Nephron progenitor cell (in vitro differentiated cells): ENCODE data around the gene ZSCAN10.
A peak's percentile ranks its signal among the peaks of the same experiment; 100 is the strongest.

ENCODE experiments used
- DNase-seq: peaks from one replicate; pipeline ENCODE4 v3.0.0; 2021
- H3K27ac Mint-ChIP-seq: 2 replicates; pipeline ENCODE4 v1.8.0; 2021; ENCODE audit warnings: mild to moderate bottlenecking, moderate library complexity, mixed read lengths
- H3K27me3 Mint-ChIP-seq: 2 replicates; pipeline ENCODE4 v1.8.0; 2021; ENCODE audit warnings: mild to moderate bottlenecking, low read depth, mixed read lengths; ENCODE audit not compliant: poor library complexity
- H3K36me3 Mint-ChIP-seq: 2 replicates; pipeline ENCODE4 v1.8.0; 2021; ENCODE audit warnings: low read depth, mixed read lengths
- H3K4me1 Mint-ChIP-seq: 2 replicates; pipeline ENCODE4 v1.8.0; 2021; ENCODE audit warnings: mixed read lengths
- H3K4me3 Mint-ChIP-seq: 2 replicates; pipeline ENCODE4 v1.8.0; 2021; ENCODE audit warnings: mild to moderate bottlenecking, moderate library complexity, mixed read lengths
- H3K9me3 Mint-ChIP-seq: 2 replicates; pipeline ENCODE4 v1.8.0; 2021; ENCODE audit warnings: mild to moderate bottlenecking, moderate library complexity, mixed read lengths
- CTCF ChIP-seq: fragments of 200-600 bp; sonication (generic); IDR thresholded peaks from 2 replicates; pipeline ENCODE4 v1.5.0; 2021; ENCODE audit warnings: antibody characterized with exemption

The ZSCAN10 gene

DNA sequence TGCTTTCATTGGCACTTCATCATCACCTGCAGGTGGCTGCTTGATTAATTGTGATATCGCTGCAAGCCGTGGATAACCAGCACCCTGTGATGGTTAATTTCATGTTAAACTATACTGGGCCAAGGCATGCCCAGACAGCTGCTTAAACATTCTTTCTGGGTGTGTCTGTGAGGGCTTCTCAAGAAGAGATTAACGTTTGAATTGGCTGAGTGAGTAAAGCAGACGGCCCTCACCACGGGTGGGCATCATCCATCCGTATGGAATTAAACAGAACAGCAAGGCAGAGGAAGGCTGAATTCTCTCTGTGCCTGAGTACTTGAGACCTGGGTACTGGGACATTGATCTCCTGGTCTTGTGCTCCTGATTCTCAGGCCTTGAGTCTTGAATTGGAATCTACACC, 28.7 kb upstream of the ZSCAN10 start:
- Mint-ChIP-seq H3K27ac (no peak overlapping the region), H3K9me3 (no peaks in the 10 kb centered on the region)
- TF ChIP-seq CTCF = no peak

DNA sequence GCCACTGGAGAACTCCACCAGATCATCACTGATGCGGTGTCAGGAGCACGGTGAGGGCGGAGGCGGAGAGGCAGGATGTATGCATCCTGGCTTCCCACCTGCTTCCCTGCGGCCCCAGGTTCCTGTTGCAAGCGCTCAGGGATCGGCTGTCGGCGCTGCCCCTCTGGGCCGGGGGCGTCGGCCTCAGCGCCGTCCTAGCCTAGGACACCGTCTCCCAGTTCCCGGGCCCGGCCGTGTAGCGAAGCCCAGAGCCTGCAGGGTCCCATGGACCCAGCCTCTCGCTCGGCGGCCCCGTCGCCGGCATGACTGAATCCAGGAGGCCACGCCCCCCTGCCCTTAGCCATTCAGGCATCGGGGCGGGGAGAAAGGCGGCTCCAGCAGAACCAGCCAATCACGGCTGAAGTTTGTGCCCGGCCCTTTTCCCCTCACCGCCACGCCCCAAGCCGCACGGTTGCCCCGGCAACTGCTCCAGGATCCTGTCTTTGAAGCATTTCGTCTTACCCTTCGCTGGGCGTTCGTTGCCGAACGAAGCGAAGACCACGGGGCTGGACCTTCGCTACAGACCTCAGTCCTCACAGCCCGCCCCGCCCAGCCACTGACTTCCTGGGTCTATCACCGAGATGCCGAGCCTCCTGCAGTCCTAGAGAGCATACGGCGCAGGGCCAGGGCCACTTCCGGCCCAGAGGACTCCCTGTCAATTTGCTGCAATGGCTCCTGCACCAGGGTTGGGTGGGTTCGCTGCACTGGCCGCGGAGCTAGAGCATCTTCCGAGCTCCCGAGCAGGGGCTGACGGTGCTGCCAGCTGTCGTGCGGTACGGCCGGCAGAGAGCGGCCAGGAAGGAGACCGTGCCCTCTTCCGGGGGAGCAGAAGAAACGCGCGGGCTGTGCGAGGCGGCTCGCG, 25.1 kb upstream of the ZSCAN10 start:
- peaks cover 4% of the 10 kb centered on the region for H3K27me3 Mint-ChIP-seq
- H3K9me3 Mint-ChIP-seq = no peaks in the 10 kb centered on the region
- peak; percentile 100 for DNase-seq

More for the DNA sequence above, 28.7 kb upstream of the ZSCAN10 start:
- Mint-ChIP-seq H3K27me3 (peaks cover 2% of the 10 kb centered on the region), H3K4me1 (peaks cover 42% of the 10 kb centered on the region), H3K4me3 (no peak overlapping the region), H3K36me3 (peaks cover 33% of the 10 kb centered on the region)
- no peak for DNase-seq

GRCh38 chr16:3122926-3123570, 24.0 kb upstream of the ZSCAN10 start:
- Mint-ChIP-seq H3K4me3 (peak overlapping the region; percentile 85), H3K27ac (no peak overlapping the region), H3K27me3 (peaks cover 4% of the 10 kb centered on the region), H3K4me1 (peaks cover 35% of the 10 kb centered on the region), H3K9me3 (no peaks in the 10 kb centered on the region), H3K36me3 (peaks cover 14% of the 10 kb centered on the region)
- no peak for DNase-seq
- TF ChIP-seq CTCF = no peak

More for the DNA sequence above, 25.1 kb upstream of the ZSCAN10 start:
- H3K36me3 Mint-ChIP-seq = peaks cover 13% of the 10 kb centered on the region
- no peak for TF ChIP-seq CTCF
- H3K27ac Mint-ChIP-seq = peak overlapping the region; percentile 96
- peaks cover 38% of the 10 kb centered on the region for H3K4me1 Mint-ChIP-seq
- H3K4me3 Mint-ChIP-seq = peak overlapping the region; percentile 89

DNA sequence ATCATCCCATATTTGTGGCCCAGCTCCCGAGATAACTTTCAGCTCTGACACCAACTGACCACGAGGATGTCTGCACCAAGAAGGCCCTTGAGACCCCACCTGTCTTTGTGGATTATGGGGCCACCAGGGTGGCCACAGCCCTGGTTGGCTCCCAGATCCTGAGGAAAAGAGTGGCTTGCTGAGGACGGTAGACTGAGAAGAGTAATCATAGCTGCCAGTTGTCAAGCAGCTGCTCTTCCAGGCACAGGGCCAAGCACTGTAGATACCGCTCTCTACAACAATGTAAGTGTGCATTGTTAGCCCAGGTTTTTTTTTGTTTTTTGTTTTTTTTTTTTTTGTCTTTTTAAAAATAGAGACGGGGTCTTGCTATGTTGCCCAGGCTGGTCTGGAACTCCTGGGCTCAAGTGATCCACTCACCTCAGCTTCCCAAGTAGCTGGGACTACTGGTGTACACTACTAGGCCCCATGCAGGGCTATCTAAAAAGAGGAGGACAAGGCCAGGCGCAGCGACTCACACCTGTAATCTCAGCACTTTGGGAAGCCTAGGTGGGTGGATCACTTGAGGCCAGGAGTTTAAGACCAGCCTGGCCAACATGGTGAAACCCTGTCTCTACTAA, 22.9 kb upstream of the ZSCAN10 start:
- DNase-seq = no peak
- peaks cover 35% of the 10 kb centered on the region for H3K4me1 Mint-ChIP-seq
- no peaks in the 10 kb centered on the region for H3K9me3 Mint-ChIP-seq
- H3K4me3 Mint-ChIP-seq = no peak overlapping the region
- peak overlapping the region; percentile 83 for H3K27ac Mint-ChIP-seq
- no peak for TF ChIP-seq CTCF
- peaks cover 16% of the 10 kb centered on the region for H3K36me3 Mint-ChIP-seq
- peaks cover 4% of the 10 kb centered on the region for H3K27me3 Mint-ChIP-seq

- Mint-ChIP-seq H3K4me3 (no peak overlapping the region), H3K36me3 (peaks cover 25% of the 10 kb centered on the region), H3K27ac (no peak overlapping the region), H3K9me3 (no peaks in the 10 kb centered on the region), H3K4me1 (peaks cover 21% of the 10 kb centered on the region), H3K27me3 (peaks cover 4% of the 10 kb centered on the region)
- no peak for TF ChIP-seq CTCF
- no peak for DNase-seq
Measured at GRCh38 chr16:3120435-3120834, 21.3 kb upstream of the ZSCAN10 start.
